Right forelimb (tissue), 1 donor: ENCODE results near the gene VPS37B.

Source experiments
- DNase-seq: peaks from one replicate; pipeline ENCODE4 v3.0.0-alpha.2; 2018

Gene VPS37B

DNA sequence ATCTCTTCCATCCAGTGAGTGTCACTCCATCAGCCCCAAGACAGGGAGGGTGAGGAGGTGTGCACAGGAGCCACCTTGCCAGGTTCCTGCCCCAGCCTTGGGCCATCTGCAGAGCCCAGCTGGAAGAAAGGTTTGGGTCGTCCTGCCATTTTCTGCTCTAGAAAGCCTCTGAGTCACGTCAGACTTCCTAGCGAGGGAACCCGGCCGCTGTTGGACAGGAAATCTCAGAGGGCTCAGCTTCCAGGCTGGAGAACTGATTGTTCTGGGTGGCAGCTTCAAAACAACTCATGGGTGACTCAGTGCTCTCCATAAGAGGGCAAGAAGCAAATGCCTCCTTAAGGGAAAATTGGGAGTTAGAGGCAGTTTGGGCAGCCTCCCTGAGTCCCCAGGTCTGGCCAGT lies 44.1 kb downstream of the VPS37B start:
- DNase-seq: no peak

DNA sequence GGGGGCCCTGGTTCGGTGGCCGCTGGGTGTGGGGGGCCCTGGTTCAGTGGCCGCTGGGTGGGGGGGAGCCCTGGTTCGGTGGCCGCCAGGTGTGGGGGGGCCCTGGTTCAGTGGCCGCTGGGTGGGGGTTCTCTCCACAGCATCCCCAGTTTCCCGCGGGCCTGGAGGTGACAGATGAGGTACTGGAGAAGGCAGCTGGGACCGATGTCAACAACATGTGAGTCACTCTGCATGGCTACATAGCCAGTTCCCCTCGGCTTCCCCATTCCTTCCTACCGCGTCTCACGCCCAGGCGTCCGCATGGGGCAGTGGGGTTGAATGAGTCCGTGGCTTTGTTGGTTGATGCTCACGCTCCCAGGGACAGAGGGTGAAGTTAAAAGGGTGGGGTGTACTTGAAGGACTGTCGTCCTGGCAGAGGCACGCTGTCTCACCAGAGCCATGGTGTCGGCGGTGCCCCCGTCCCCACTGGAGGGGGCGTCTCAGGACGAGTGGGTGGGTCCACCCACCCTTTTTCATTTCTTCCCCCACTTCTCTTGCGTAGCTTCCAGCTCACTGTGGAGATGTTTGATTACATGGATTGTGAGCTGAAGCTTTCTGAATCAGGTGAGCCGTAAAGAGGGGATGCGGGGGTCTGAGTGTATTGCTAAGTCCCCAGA lies 45.1 kb downstream of the VPS37B start:
- DNase-seq: no peak

DNA sequence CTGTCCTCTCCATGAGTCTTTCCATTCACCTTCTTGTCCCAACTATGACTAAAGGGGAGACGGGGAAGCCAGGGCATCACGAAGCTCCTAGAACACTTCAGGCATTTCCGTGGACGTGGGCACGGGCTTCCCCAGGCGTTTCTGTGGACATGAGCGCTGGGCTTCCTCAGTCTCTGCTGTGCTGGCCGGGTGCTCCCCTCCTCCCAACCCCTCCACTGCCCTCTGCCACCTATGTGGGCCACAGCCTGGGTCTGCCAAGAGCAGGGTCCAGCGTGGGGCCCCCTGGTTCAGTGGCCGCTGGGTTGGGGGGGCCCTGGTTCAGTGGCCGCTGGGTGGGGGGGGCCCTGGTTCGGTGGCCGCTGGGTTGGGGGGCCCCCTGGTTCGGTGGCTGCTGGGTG lies 45.9 kb downstream of the VPS37B start:
- DNase-seq: no peak

DNA sequence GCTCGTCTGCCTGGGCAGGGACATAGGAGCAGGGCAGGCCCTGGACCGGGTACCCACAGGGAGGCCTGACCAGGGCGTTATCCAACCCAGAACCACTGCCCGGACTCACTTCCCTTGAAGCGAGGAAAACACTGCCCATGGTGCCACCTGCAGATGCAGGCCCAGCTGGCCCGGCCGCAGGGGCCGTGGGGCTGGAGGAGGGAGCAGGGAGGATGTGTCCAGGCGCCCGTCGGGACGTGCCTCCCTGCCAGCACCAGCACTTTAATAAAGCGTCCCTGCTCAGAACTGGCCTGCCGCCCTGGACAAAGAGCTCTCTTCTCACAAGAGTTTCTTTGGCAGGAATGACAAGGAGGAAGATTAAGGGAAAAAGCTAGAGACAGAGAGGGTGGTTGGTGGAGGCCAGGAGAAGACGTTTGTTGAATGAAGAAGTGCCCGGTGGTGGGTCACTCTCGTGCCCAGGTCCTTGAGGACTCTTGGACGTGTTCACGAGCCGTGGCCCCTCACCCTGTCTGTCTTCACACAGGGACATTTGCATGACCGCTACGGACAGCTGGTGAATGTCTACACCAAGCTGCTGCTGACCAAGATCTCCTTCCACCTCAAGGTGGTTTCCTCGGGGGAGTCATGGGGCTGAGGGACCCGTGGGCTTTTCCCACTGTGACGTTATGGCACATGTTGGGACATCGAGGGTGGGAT lies 46.4 kb downstream of the VPS37B start:
- no peak for DNase-seq

DNA sequence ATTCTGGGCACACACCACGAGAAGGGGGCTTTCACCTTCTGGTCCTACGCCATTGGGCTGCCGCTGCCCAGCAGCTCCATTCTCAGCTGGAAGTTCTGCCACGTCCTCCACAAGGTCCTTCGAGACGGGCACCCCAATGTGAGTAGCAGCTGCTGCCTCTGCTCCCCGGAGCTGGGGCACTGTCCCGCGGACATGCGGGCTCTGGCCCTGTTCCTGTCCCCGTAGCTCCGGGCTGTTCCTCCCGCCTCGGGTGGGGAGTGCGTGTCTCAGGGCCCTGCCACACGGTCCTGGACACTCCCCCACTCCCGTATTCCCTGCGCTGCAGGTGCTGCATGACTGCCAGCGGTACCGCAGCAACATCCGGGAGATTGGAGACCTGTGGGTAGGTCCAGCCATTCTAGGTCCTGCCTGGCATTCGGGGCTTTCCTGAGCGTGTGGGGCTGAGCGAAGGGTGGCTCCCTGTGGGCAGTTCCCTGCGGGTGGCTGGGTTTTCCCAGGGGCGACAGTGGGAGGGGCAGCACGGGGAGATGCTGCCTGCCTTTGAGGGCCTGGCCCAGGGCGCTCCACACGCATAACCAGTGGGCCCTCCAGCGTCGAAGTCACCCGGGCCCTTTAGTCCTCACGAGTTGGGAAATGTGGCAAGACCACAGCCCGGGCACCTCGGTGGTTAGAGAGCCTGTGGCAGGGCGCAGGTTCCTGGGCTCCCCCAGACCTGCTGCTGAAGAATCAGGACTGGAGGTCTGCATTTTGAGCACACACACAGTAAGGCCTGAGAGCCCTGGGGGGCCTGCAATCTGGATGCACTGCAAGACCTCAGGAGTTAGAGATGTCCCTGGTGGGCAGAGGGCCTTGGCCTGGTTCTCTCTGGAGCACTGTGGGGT lies 47.2 kb downstream of the VPS37B start:
- DNase-seq: no peak

DNA sequence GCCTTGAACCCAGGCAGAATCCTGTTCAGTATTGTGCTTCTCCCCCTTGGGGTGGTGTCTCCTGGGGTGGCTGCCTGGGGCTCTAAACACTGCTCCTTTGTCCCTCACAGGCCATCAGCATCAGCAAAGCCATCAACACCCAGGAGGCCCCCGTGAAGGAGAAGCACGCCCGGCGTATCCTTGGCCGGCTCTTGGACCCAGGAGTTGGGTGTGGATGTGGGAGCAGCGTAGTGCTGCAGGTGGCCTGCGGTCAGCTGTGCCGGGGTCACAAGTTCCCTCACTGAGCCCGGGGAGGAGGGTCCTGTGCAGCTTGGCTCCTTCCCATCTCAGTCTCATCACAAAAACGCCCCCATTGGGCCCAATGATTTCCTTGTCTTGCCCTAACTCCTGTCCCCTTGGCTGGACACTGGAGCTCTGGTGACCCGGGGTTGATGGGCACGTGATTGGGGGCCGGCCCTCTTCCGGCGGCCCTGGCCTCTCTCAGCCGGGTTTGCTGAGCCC lies 48.0 kb downstream of the VPS37B start:
- peak; percentile 42 for DNase-seq

DNA sequence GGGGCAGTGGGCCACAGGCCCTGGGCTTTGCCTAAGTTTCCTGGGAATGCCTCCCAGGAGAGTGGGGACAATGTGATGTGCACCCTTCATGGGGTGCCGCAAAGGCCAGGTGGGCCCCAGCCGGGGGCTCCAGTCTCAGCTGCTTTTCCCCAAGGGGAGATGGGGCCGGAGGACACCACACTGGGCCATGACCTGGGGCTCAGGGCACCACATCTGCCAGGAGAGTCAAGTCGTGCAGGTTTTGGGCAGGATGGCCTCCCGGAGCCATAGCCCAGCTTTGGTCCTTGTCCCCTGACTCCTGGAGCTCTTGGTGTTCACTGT lies 48.4 kb downstream of the VPS37B start:
- peak; percentile 26 for DNase-seq

DNA sequence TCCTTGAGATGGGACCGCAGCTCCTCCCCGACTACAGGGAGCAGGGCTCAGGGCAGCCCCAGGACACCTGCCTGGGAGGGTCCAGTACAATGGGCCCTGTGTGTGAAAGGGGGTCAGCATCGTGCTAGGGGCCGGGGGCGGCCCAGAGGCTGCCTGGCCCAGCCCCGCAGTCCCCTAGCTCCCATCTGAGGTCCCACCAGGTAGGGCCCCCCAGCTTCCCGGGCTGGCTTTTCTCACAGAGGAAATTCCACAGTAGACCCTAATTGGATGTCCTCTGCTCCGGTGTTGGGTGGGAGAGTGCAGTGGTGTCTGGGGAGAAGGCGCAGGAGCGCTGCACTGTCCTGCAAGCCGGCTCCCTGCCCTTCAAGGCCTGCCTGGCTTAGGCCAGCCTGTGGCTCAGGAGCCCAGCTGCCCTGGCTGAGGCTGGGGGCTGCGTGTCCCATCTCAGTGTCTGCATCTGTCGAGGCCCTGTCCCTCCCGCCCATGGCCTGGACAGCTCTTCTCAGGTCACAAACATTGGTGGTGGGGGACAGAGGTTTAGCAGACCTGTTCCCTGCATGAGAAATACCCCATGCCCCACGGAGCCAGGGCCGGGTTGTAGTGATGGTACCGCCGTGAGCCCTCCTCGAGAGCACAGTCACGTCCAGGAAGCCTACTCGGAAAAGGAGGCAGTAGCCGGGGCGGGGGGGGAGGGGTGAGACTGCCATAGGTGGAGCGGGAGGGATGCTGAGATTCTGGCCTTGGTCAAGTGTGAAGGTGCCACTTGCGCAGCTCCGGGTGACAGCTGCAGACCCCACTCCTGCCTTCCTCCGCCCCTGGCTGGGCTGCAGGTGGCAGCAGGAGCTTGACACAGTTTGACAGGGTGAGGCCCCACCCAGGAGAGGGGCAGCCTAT lies 49.1 kb downstream of the VPS37B start:
- DNase-seq: peak; percentile 30

DNA sequence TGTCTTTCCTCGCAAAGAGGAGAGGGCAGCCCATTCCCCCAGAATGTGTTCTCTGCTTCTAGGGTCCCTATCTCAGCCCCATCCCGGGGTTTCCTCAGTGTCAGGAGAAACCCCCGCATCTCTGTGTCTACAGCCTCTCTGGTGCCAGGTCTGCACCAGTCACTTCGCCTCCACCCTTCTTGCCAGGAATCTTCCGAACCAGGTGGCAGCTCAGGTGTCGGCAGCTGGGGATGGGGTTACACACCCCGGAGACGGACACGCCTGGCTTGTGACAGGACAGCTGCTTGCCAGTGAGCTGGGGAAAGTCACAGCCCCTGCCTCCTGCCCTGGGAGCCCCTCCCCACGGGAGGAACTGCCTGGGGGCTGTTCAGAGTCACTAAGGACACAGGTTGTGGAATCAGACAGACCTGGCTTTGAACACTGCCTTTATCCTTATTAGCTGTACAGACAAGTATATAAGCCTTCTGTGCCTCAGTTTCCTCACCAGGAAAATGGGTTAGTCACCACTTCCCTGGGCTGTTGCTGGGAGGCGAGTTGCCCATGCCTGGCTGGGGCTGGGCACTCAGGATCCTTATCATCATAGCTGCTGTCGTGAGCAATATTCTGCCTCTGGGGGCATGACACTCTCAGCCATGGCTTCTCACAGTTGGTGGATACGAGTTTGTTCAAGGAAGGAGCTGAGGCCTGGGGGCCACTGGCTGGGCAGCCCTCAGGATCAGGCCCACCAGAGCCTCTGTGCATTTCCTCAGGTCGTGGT lies 49.9 kb downstream of the VPS37B start:
- DNase-seq: peak; percentile 43

DNA sequence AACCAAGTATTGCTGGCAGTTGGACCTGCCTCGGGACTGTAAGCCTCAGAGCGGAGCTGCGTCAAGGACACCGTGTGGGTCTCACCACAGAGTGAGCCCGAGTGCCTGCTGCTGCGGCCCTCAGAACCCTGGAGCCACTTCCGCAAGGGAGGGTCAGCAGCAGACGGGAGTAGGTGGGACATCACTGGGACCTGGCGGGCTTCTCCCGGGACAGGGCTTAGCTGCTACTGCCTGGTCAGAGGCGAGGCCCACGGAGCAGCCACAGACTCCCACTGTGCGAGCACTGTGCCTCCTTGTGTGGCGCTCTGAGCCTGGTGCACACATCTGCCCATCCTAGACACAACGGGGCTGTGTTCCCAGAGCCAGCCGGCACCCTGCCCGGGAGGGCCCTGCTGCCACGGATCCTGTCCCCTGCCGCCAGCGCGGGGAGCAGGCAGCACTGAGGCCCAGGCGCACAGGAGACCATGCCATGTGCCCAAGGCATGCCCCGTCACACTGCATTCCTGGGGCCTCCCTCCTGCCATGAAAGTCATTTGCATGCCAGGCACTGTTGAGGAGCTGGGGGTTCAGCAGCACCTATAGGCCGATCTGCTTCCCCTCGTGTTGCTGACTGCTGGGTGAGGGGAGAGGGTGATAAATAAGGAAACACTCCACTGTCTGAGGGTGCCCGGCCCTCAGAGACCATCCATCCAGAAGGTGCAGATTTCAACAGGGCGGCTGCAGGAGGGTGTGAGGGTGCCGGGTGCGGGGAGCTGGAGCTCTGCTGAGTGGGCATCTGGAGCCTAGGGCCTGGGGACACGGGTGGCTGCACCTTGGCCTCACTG lies 50.7 kb downstream of the VPS37B start:
- peak; percentile 45 for DNase-seq

DNA sequence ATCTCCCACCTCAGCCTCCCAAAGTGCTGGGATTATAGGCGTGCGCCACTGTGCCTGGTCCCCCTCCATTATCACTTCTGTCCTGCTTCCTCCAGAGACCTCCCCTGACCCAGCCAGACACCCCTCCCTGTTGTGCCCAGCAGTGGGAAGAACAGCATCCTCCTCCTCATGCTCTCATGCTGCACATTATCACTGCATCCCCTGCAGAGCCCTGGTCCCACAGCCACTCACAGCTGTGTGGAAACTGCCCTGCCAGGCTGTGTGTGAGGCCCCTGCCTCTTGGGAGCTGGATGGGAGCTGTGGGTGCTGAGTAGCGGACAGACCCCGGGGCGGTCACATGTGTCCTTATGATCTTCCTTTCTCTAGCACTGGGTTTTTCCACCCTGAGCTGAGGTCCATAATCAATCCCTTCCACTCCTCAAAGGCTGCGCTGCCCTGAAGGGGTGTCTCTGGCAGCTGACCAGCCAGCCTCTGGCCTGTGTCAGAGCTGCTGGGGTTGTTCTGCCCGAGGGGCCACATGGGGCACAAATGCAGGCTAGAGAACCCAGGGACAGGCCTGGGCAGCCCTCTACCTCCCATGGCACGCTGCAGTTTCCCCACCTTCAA lies 51.5 kb downstream of the VPS37B start:
- DNase-seq: peak; percentile 31

DNA sequence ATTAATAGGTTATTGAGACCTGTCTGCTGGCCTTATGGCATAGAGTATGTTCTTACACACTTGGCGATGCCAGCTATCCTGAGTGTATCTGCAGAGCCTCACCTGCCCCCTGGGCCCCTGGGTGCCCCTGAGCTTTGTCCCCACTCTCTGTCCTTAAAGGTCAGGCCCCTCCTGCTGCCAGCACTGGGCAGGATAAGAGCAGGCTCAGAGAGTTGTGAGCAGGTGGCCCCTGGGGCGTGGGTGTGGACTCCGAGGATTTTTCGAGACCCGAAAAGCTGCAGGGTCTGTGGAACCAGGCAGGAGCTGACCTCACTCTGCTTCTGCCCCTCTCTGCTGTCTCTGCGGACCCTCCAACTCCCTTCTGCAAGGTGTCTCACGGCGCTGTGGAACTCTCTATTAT lies 52.5 kb downstream of the VPS37B start:
- DNase-seq: no peak

DNA sequence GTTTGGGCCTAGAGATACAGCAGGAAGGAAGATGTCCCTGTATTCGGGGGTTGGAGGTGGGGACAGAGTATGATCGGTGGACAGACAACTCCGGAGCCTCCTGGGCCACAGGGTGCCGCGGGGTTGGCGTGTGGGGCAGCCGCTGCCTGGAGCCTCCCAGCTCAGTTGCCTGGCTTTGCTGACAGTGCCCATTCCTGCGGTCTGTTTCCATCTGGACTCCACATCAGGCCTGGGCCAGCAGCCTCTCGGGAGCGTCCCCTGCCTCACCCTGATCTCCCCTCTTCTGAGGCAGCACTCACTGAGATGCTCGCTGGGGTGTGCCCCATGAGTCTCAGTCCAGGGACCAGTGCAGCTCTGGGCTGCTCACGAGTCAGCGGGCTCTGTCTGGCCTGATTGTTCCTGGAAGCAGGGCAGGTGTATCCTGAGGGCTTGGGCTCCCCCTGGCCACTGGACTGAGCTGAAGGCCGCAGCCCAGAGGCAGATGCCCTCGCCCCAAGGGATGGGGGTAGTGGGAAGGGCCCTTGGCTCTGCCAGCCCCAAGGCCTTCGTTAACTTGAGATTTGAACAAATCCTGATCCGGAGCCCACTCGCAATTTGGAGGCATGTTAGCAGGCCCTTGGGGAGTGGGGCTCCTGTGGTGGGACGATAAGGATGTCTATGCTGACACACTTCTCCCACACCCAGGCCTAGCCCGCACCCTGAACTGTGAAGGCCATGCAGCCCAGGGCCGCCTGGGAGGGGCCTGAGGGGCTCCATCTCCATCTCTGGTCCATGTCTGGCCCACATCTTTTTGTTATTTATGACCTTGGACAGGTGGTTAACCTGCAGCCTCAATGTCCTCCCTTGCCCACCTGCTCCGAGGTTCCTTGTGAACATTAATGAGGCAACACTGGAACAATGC lies 53.2 kb downstream of the VPS37B start:
- DNase-seq: peak; percentile 39

DNA sequence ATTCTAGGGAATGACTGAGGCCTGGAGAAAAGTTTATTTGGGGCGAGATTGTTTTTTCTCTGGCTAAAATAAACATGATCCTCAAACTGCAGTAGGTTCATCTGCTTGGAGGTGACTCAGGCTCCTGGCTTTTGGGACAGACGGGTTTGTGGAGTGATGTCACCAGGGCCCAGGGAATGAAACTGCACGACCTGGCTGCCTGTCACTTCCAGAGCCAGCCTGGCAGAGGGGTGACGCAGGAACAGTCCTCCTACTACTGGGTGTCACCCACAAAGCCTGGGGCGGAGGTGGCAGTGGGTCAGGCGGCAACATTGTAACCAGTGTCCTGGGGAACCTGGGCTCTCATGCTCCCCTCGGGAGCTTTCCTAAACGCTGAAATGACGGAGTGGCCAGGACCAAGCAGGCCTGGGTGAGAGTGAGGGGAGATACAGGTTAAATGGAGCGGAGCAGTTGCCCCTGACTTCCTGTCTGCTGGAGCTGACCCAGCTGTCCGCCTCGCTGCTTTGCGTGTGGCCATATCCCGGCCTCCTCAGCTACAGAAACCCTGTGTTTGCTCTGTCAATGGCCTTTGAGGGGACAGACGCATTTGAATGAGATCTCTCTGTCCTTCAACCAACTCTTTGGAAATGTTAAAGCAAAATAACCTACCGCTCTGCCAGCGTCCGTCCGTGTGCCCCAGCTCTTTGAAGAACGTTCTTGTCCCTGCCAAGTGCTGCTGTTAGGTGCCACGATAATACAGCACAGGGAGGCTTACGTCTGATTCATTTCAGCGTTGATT lies 54.2 kb downstream of the VPS37B start:
- no peak for DNase-seq

DNA sequence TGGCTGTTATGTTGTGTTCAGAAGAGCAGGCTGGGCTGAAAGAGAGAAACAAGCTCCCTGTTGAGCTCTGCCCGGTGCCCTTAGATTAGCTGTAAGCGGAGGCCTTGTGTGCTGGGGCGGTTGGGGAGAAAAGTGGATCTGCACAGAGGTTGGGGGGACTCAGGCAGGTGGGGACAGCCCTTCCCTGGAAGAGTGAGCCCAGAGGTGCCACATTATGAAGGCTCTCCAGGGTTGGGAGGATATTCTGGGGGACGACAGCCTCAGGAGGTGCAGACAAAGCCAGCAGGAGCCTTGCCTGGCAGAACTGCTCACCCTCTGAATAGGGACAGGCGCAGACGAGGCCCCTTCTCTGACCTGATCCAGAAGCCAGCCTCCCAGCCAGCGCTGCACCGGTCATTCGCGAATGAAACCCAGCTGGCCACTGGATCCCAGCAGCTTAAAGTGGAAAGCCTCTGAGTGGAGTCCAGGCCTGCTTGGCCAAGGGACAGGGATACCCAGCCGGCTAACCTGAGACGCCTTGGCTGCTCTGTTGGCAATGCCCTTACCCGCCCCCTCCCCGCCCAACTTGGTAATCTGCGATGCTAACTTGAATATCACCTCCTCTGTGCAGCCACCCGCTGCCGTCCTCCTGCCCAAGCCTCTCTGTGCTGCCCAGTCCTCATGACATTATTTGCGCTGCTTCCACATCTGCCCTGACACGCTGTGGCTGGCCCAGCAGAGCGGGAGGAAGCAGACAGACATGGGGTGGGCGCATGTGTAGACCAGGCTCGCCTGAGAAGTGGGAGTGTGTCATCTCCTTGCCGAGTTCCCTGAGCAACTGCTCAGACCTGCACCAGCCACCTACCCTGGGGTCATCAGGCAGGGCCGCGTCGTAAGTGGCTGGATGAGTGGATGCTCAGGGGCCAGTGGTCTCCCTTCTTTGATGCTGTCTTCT lies 55.1 kb downstream of the VPS37B start:
- peak; percentile 37 for DNase-seq

DNA sequence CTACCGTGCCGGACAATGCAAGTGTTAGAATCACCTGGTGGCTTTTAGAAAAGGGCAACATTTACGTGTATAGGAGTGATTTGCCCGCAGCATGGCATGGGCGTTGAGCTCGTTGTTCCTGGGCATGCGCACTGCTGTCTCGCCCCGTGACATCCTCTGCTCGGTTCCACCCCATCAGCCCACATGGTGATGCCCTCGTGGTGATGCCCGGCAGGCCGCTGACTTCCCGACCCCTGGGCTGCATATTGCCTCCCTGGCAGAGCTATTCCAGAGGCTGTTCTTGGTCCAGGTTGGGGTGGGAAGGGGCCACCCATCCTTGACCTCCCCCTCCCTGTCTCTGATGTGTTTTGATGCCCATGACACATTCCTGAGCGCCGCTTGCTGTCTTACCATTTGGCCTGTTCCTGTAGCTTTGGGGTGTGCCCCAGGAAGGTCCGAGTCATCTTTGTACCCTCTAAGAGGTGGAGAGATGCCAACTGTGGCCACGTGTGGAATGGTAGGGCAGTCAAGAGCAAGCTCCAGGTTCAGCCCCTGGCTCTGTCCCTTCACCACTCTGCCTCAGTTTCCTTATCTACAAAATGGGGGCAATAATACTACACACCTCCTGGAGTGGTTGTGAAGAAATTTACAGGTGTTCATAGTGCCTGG lies 55.9 kb downstream of the VPS37B start:
- DNase-seq: no peak

DNA sequence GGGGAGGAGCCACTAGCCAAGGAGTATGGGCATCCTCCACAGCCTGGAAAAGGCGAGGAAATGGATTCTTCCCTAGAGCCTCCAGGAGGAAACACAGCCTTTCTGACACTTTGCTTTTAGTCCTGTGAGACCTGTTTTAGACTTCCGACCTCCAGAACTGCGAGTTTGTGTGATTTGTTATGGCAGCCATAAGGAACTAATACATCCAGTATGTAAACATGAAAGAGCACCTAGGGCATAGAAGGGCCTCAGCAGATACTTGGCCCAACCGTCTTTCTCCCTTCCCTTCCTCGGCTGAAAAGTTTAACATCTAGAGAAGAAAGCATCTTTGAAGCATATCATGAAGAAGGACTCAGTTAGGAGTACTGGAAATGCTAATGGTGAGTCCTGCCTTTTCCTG lies 57.1 kb downstream of the VPS37B start:
- DNase-seq: no peak
